UCSD-AML1 (cell line): ENCODE data around the gene VOPP1.

ENCODE experiments used
- DNase-seq: peaks from one replicate; lab custom pipeline; 2025; ENCODE audit not compliant: unreplicated experiment; lab: John Stamatoyannopoulos, UW

Gene VOPP1

DNA sequence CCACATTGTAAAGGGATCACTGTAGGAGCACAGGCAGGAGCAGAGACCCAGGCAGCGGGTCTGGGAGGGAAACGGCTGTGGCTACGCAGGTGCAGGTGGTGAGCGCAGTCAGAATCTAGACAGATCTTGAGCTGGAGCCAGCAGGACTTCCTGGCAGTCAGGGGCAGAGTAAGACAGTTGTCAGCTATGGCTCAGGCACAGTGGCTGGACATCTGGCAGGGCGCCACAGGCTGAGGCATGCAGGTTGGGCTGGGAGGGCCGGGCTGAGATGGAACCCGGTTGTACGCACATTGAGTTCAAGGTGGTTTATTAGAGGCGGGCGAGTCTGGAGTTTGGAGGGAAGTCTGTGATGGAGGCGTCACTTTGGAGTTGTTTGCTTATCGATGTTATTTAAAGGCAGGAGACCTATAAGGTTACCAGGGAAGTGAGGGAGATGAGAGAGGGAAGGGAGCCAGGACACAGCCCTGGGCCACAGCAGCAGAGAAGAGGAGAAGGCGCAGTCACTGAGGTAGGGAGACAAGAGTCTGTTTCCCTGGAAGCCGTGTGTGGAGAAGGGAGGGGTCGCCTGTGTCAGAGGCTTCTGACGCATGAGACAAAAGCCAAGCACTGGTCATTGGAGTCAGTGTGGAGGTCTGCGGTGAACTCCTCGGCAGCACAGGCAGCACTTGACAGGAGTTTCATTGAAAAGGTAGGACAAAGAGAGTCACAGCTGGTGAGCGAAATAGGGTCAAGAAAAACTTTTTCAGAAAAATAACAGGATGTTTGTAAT, 133.4 kb downstream of the VOPP1 start:
- DNase-seq: no peak

DNA sequence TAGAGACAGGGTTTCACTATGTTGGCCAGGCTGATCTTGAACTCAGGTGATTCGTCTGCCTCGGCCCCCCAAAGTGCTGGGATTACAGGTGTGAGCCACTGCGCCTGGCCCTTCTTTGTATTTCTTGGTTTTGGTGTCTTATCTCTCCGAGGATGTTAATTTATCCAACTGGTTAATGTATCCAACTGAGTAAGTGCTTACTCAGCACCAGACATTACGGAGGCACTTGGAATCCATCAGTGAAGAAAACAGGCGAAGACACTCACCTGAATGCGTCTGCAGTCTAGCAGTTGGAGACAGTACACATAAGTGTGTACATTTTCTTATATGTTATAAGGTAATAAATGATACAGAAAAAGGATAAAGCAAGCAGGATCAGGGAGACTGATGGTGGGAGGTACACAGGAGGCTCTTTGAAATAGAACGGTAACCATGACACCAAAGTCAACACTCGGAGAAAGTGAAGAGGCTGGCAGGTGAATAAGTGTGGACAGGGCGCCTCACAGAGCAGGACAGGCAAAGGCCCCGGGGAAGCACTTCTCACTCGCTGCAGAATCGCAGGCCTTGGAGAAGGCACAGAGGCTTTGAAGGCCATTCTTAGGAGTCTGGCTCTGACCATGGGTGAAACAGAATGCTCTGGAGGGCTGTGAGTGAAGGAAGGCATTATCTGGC, 134.1 kb downstream of the VOPP1 start:
- DNase-seq: no peak

DNA sequence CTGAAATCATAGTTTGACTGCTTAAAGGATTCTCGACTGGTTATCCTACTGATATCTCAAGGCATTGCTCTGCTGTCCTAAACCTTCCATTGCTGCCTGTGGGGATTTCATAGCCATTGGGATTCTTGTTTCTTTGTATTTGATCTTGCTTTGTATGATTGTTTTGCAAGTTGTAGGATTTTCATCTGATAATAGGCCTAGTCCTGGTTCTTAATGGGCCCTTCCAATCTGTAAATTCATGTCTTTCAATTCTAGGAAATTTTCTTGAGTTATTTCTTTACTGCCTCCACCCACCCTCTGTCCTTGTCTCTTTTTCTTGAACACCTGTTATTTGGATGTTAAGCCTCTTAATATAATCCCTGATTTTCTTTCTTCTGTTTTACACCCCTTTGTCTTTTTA, 134.9 kb downstream of the VOPP1 start:
- DNase-seq: no peak

DNA sequence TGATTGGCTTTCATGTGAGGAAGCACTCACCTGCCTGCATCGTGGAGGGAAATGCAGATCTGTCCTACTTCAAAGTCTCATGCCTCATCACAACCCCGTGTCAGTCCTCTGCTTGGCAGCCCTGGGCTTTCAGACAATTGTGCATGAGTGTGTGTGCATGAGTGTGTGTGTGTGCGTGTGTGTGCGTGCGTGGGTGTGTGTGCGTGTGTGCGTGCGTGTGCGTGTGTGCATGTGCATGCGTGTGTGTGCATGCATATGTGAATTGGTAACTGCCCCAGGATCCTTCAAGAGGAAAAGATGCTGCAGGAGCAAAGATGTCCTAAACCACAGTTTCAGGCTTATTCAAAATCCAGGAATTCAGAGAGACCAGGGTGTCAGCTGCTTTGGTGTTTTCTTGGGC, 135.8 kb downstream of the VOPP1 start:
- no peak for DNase-seq

DNA sequence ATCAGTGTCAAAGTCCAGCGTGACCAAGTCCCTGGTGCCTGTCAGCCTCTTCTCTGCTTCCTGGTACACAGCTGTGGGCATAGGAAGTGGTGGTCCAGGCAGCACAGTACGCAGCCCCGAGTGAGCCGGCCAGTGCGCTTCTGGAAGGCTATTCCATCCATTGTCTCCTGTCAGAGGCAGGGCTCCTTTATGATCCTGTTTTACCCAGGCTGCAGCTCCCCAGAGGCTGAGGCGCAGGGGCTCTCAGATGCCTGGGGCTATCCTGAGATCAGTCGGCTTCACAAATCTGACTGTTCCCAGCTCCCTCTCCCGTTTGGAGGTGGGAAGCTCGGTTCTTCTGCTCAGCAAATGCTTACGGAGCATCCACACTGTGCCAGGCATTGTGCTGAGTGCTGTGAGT, 136.8 kb downstream of the VOPP1 start:
- DNase-seq: no peak

DNA sequence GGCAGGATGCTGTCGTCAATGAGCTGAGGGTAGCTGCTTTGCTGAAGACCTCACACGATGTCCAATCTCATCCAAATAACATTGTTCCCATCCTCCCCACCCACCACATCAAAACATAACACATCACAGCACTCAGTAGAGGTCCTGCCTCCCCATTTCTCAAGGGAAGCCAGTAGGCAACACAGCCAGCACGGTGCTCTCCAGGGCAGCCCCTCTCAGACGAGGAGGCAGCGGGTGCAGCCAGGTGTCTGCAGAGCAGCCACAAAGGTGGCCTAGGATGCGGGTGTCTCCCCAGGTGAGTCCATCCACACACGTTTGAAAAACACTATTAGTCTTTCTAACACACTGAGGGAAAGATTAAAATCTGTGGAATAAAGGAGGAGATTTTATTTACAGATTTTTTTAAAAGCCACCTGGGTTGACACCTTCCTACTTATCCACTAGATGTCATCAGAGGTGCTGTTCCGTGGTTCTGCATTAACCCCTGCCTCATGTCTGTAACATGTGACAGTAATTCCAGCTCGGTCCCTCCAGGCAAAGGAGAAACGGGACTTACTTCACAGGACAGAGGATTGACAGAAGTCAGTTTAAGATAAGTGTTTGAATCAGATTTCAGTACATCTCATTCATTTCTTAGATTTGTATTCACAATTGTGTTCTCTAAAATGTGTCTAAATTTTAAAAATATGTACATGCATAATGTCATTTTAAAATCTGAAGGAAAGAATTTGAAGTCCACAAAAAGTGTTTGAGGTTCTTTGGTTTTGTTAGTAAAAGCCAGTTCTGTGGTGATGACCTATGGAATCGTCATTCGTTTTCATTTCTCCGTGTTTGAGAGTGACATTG, 139.1 kb downstream of the VOPP1 start:
- DNase-seq: no peak

DNA sequence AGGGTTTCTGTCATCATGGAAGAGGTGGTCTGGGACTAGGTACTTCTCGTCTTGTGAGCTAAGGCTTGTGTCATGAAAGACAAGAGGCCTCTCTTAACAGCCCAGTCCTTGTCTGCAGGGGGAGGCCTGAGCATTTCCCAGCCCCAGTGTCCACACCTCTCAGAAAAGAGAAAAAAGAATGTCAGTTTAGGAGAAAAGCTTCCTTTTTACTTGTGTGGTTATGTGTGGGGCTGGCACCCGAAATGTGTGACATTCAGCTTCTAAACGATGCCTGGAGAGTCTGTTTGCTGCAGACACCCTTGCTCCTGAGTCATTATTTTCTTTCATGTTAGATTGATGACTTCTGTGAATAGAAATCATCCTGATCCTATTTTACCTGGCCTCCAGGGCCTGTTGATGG, 139.8 kb downstream of the VOPP1 start:
- no peak for DNase-seq

DNA sequence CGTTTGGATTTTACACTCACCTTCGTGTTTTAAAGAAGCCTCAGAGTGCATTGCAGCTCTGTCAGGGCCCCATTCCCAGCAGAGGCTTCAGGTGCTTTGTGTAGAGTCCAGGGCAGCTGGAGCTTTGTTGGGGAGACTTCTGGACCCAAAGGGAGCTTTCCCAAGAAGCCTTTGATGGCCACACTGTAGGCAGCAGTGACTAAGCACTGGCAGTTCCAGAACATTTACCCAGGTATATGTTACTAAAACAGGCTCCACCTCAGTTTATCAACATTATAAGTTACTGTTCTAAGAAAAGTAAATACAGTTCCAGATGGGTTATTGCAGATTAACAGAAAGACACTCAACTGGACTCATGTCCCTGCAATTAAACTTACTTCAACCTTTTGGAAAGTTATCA, 140.4 kb downstream of the VOPP1 start:
- DNase-seq: no peak

DNA sequence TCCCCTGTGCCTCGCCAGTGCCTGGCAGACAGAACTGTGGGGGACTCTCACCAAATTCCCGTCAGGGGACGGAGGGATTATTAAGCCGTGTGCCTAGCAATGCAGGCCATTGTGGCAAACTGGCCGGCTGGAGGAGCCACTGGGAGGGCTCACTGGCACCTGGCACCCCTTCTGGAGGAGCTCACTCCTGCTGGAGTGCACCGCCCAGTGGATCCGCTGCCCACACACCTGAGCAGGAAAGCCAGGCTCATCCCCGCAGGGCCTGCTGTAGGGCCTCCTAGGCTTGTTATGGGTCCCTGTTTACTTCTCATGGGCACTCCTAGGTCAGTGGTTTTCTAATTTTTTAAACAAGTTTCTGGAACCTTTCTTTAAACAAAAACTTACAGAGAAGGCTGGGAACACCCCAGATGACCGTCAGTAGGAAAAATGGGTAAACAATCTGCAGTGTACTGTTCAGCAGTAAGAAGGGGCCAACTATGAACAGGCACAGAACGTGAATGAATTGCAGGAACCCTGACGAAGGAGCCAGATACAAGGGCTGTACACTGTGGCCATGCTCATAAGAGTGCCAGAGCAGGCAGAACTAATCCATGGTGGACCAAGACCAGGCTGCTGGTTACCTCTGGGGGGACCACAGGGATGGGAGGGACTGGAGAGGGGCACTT, 142.3 kb downstream of the VOPP1 start:
- DNase-seq: no peak

DNA sequence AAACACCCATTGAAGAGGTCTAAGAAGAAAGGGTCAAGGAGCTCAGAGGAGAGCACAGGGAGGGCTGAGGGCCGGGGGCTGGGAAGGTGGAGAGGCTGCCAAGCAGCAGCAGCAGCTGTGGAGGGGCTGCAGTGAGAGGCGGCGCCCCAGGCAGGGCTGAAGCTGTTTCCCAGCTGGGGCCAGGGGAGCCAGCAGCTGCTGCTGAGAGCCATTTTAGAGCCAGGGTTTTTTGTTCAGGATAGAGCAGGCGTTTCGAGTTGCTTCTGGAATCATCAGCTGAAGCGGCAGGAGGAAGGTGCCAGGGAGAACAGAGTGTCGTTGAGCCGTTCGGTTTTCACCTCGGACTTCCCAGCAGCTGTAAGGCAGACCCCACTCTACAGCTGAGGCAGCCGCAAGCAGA, 144.5 kb downstream of the VOPP1 start:
- DNase-seq: no peak

DNA sequence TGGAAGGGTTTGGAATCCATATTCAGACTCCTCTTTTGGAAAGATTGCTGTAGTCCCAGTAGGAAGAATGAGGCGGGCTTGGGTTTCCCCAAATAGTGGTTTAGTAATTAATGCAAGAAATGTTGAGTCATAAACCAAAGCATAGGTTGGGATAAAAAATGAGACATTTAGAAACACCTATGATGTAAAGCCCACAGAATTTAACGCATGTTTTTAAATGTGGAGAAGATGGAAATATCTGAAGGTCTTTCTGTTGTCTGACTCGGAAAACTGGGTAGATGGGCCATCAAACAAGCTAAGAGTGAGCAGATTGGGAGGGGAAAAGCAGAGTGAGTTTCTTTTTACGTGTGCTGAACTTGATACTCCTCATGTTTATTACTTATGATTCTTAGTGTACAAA, 145.0 kb downstream of the VOPP1 start:
- no peak for DNase-seq

DNA sequence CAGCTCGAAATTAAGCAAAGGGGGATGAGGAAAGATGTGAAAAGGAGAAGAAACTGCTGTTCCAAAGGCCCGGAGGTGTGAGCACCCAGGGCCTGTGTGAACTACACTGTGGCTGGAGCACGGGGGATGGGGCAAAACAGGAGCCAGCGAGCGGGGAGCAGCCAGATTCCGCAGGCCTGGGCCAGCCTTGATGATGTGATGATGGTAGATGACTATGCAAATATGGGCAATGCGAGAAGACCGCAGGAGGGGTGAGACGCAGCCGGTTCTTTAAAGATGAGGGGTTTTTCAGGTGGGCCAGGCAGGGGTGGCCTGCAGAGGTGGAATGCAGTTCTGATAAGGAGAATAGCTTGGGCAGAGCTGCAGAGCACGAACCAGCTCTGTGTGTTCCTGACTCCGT, 145.6 kb downstream of the VOPP1 start:
- DNase-seq: no peak

DNA sequence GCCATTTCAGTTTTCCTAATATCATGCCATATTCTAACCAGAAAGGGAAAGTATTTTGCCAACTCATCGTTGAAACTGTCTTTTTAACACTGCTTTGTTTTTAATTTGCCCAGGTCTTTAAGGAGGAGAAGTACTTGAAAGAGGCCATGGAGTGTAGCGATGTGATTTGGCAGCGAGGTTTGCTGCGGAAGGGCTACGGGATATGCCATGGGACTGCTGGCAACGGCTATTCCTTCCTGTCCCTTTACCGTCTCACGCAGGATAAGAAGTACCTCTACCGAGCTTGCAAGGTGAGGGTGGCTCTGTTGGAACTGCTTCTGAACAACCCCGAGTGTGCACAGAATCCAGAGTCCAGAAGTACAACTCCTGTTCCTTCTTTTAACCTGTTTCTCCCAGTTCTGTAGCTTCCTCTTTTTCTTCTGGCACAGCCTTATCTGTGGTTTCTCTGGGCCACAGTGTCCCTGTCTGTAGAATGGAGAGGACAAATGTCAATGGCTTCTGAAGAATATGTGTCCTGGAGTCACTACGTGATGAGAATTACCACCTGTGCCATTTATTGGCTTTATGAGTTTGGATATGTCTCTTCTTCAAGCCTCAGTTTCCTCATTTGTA, 147.1 kb downstream of the VOPP1 start:
- no peak for DNase-seq

DNA sequence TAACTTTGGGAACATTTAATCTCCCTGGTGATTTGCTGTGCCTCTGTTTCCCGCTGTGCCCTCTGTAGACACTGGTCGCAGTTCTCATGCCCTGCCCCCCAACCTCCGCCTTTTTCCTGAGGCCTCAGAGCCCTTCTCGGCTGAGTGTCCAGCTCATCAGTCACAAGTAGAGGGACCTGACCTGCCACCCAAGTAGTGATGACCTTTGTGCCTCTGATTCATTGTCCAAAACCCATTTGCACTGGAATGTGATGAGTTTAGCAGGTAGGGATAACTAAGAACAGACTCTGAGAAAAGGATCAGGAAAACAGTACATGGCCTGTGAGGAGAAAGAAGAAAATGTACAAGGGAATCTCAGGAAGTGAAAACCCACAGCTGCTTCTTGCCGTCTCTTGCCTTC, 148.4 kb downstream of the VOPP1 start:
- DNase-seq: no peak

DNA sequence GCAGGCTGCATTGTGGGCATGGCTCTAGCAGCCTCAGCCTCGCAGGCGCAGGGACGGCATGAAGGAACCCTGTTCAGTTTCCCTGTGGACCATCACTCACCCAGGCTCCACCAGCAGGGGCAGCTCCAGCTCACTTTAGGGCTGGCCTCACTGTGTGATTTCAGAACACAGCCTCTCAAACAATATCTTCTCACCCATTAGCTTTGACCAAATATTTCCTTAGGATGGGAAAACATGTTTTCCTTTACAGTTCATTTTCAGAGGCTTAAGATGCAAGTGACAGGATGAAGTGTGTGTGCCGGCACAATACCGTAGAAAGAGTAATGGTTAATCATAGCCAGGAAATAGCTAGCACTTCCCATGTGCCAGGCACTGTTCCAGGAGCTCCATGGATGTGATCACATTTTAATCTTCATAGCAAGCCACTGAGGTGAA, 149.0 kb downstream of the VOPP1 start:
- no peak for DNase-seq
